ENCODE data around the gene CYGB.
A peak's percentile ranks its signal among the peaks of the same experiment; 100 is the strongest.

Gene CYGB

GRCh38 chr17:76504117-76504516, 33.4 kb downstream of the CYGB start:
- no peak for TF ChIP-seq ZBTB49 (tag by site-specific recombination; IDR thresholded peaks at IDR 0.05; ENCODE audit: low read depth)
- TF ChIP-seq ZNF398 (tag by site-specific recombination; IDR thresholded peaks at IDR 0.05), result no peak
- no peak for TF ChIP-seq ZNF473 (tag by site-specific recombination; IDR thresholded peaks at IDR 0.05)
- TF ChIP-seq ZNF114 (tag by site-specific recombination; IDR thresholded peaks at IDR 0.05), result no peak
- no peak for TF ChIP-seq ZNF10 (tag by site-specific recombination; IDR thresholded peaks at IDR 0.05)
- TF ChIP-seq TRIM28 (IDR thresholded peaks at IDR 0.05; ENCODE audit: borderline replicate concordance, low read length), result no peak
- TF ChIP-seq SP7 (tag by site-specific recombination; IDR thresholded peaks at IDR 0.05), result no peak
- no peak for TF ChIP-seq ZNF501 (tag by site-specific recombination; IDR thresholded peaks at IDR 0.05)
- TF ChIP-seq ZNF248 (tag by site-specific recombination; IDR thresholded peaks at IDR 0.05), result no peak
- TF ChIP-seq ZNF639 (tag by site-specific recombination; IDR thresholded peaks at IDR 0.05), result no peak
- no peak for TF ChIP-seq ZBTB8A (tag by site-specific recombination; IDR thresholded peaks at IDR 0.05)
- no peak for TF ChIP-seq ZNF658 (tag by site-specific recombination; IDR thresholded peaks at IDR 0.05)
- TF ChIP-seq ZBTB44 (tag by site-specific recombination; IDR thresholded peaks at IDR 0.05), result no peak
- TF ChIP-seq OVOL3 (tag by site-specific recombination; IDR thresholded peaks at IDR 0.05), result no peak
- no peak for TF ChIP-seq ZNF138 (tag by site-specific recombination; IDR thresholded peaks at IDR 0.05; ENCODE audit: borderline replicate concordance)
- ChIA-PET POLR2A (interaction anchor here (0.6 kb wide), 1 partner anchor 181 kb away, joined by 3 read pairs; no protein-coding TSS in a partner anchor), CTCF (interaction anchor here (0.6 to 7.3 kb wide), 15 partner anchors 18 to 1007 kb away, joined by 3 to 58 read pairs (median 4); partner anchors contain the start of genes AANAT and PRCD)
- H3K9me3 ChIP-seq (ENCODE audit: control insufficient read depth, insufficient read depth, low read depth, low read length), result no peaks in the 10 kb centered on the region
- no peaks in the 10 kb centered on the region for H3K36me3 ChIP-seq (ENCODE audit: control insufficient read depth in 2 of 2, insufficient read depth in 1 of 2, low read length in 2 of 2)
- peaks cover 16% of the 10 kb centered on the region for H3K4me1 ChIP-seq (ENCODE audit: control insufficient read depth, insufficient read depth, low read length)
- H3K4me3 ChIP-seq (ENCODE audit: low read depth, low read length), result no peak overlapping the region
- H3K27ac ChIP-seq (ENCODE audit: extremely low read depth, low read depth, low read length), result no peak overlapping the region

- H3K9me3 ChIP-seq (ENCODE audit: control insufficient read depth, insufficient read depth, low read depth, low read length), result no peaks in the 10 kb centered on the region
- H3K4me3 ChIP-seq (ENCODE audit: low read depth, low read length), result no peak overlapping the region
- peaks cover 16% of the 10 kb centered on the region for H3K4me1 ChIP-seq (ENCODE audit: control insufficient read depth, insufficient read depth, low read length)
- no peaks in the 10 kb centered on the region for H3K36me3 ChIP-seq (ENCODE audit: control insufficient read depth in 2 of 2, insufficient read depth in 1 of 2, low read length in 2 of 2)
- ChIA-PET CTCF (interaction anchor here (0.6 to 7.3 kb wide), 18 partner anchors 8 to 223 kb away, joined by 3 to 58 read pairs (median 4); partner anchors contain the start of genes AANAT and UBE2O), POLR2A (interaction anchor here (0.6 to 1.6 kb wide), 4 partner anchors 35 to 170 kb away, joined by 3 to 5 read pairs (median 5); partner anchors contain the start of gene AANAT)
- no peak overlapping the region for H3K27ac ChIP-seq (ENCODE audit: extremely low read depth, low read depth, low read length)
- no peak for TF ChIP-seq ZNF133 (tag by site-specific recombination; IDR thresholded peaks at IDR 0.05)
- TF ChIP-seq ZIC2 (tag by site-specific recombination; IDR thresholded peaks at IDR 0.05), result peak; percentile 49
- TF ChIP-seq ZNF175 (tag by site-specific recombination; IDR thresholded peaks at IDR 0.05), result no peak
- TF ChIP-seq HOXD13 (CRISPR knock-in tag; IDR thresholded peaks at IDR 0.05; ENCODE audit: borderline replicate concordance), result no peak
- TF ChIP-seq ZEB2 (tag by site-specific recombination; IDR thresholded peaks at IDR 0.05), result no peak
- TF ChIP-seq GLIS1 (tag by site-specific recombination; IDR thresholded peaks at IDR 0.05), result peak; percentile 92
- TF ChIP-seq PRDM1 (tag by site-specific recombination; IDR thresholded peaks at IDR 0.05), result no peak
- TF ChIP-seq OVOL3 (tag by site-specific recombination; IDR thresholded peaks at IDR 0.05), result no peak
- no peak for TF ChIP-seq ZNF394 (tag by site-specific recombination; IDR thresholded peaks at IDR 0.05; ENCODE audit: borderline replicate concordance)
- TF ChIP-seq BCL11A (tag by site-specific recombination; IDR thresholded peaks at IDR 0.05; ENCODE audit: low read depth), result no peak
Observed at GRCh38 chr17:76502341-76503211, 34.9 kb downstream of the CYGB start.
